Measurements from ENCODE around the gene ROR1.

ROR1 gene

GRCh38 chr1:63908016-63908415 is 134.2 kb downstream of the ROR1 start:
- ATAC-seq (ENCODE audit: insufficient read depth, low read depth): no peak
- H3K79me2 ChIP-seq (ENCODE audit: insufficient read depth, low read length): no peaks in the 10 kb centered on the region
- no peak overlapping the region for H3K27ac ChIP-seq (ENCODE audit: low read length)
- no peak overlapping the region for H3K4me2 ChIP-seq (ENCODE audit: insufficient read depth, low read length)
- TF ChIP-seq CTCF (IDR thresholded peaks at IDR 0.05; ENCODE audit: borderline replicate concordance, extremely low read depth, low read length, poor library complexity, severe bottlenecking) (no peak), EZH2 (IDR thresholded peaks at IDR 0.05; ENCODE audit: borderline replicate concordance, low read depth, low read length, severe bottlenecking) (no peak)
- no peaks in the 10 kb centered on the region for H3K4me1 ChIP-seq (ENCODE audit: insufficient read depth, low read length)
- H2AFZ ChIP-seq (ENCODE audit: low read depth, low read length): no peak overlapping the region
- no peaks in the 10 kb centered on the region for H3K9me3 ChIP-seq (ENCODE audit: insufficient read depth, low read length, severe bottlenecking)
- no peak overlapping the region for H3K4me3 ChIP-seq (ENCODE audit: low read depth in 1 of 2, low read length in 2 of 2)
- peaks cover 28% of the 10 kb centered on the region for H3K27me3 ChIP-seq (ENCODE audit: insufficient read depth, low read length, poor library complexity)
- H3K9ac ChIP-seq (ENCODE audit: low read depth, low read length): no peak overlapping the region
- no peaks in the 10 kb centered on the region for H4K20me1 ChIP-seq (ENCODE audit: insufficient read depth, low read length)
- H3K36me3 ChIP-seq (ENCODE audit: insufficient read depth, low read length): no peaks in the 10 kb centered on the region
- DNase-seq: no peak

GRCh38 chr1:63909526-63909925 is 135.7 kb downstream of the ROR1 start:
- Histone ChIP-seq H3K4me2 (ENCODE audit: insufficient read depth, low read length) (no peak overlapping the region), H3K27me3 (ENCODE audit: insufficient read depth, low read length, poor library complexity) (peaks cover 27% of the 10 kb centered on the region), H3K79me2 (ENCODE audit: insufficient read depth, low read length) (no peaks in the 10 kb centered on the region), H3K4me3 (ENCODE audit: low read depth in 1 of 2, low read length in 2 of 2) (no peak overlapping the region), H4K20me1 (ENCODE audit: insufficient read depth, low read length) (no peaks in the 10 kb centered on the region), H3K27ac (ENCODE audit: low read length) (no peak overlapping the region), H3K9ac (ENCODE audit: low read depth, low read length) (no peak overlapping the region), H3K4me1 (ENCODE audit: insufficient read depth, low read length) (no peaks in the 10 kb centered on the region), H3K36me3 (ENCODE audit: insufficient read depth, low read length) (no peaks in the 10 kb centered on the region), H3K9me3 (ENCODE audit: insufficient read depth, low read length, severe bottlenecking) (no peaks in the 10 kb centered on the region), H2AFZ (ENCODE audit: low read depth, low read length) (no peak overlapping the region)
- DNase-seq (no peak), ATAC-seq (ENCODE audit: insufficient read depth, low read depth) (no peak)
- no peak for TF ChIP-seq EZH2 (IDR thresholded peaks at IDR 0.05; ENCODE audit: borderline replicate concordance, low read depth, low read length, severe bottlenecking)

- TF ChIP-seq CTCF (IDR thresholded peaks at IDR 0.05; ENCODE audit: borderline replicate concordance, extremely low read depth, low read length, poor library complexity, severe bottlenecking) (no peak), EZH2 (IDR thresholded peaks at IDR 0.05; ENCODE audit: borderline replicate concordance, low read depth, low read length, severe bottlenecking) (no peak)
- Histone ChIP-seq H3K36me3 (ENCODE audit: insufficient read depth, low read length) (no peaks in the 10 kb centered on the region), H3K27ac (ENCODE audit: low read length) (no peak overlapping the region), H3K9me3 (ENCODE audit: insufficient read depth, low read length, severe bottlenecking) (no peaks in the 10 kb centered on the region), H3K27me3 (ENCODE audit: insufficient read depth, low read length, poor library complexity) (peaks cover 33% of the 10 kb centered on the region), H3K4me3 (ENCODE audit: low read depth in 1 of 2, low read length in 2 of 2) (no peak overlapping the region), H2AFZ (ENCODE audit: low read depth, low read length) (no peak overlapping the region), H4K20me1 (ENCODE audit: insufficient read depth, low read length) (no peaks in the 10 kb centered on the region), H3K79me2 (ENCODE audit: insufficient read depth, low read length) (no peaks in the 10 kb centered on the region), H3K4me2 (ENCODE audit: insufficient read depth, low read length) (no peak overlapping the region), H3K4me1 (ENCODE audit: insufficient read depth, low read length) (no peaks in the 10 kb centered on the region), H3K9ac (ENCODE audit: low read depth, low read length) (no peak overlapping the region)
- ATAC-seq (ENCODE audit: insufficient read depth, low read depth) (no peak), DNase-seq (no peak)
Measured at GRCh38 chr1:63911049-63911448, 137.2 kb downstream of the ROR1 start.

GRCh38 chr1:63912643-63913042 is 138.8 kb downstream of the ROR1 start:
- no peak for ATAC-seq (ENCODE audit: insufficient read depth, low read depth)
- no peak overlapping the region for H3K27ac ChIP-seq (ENCODE audit: low read length)
- no peak overlapping the region for H3K4me3 ChIP-seq (ENCODE audit: low read depth in 1 of 2, low read length in 2 of 2)

More at GRCh38 chr1:63912643-63913042, 138.8 kb downstream of the ROR1 start:
- Histone ChIP-seq H4K20me1 (ENCODE audit: insufficient read depth, low read length) (no peaks in the 10 kb centered on the region), H3K4me1 (ENCODE audit: insufficient read depth, low read length) (no peaks in the 10 kb centered on the region), H3K4me2 (ENCODE audit: insufficient read depth, low read length) (no peak overlapping the region), H3K9me3 (ENCODE audit: insufficient read depth, low read length, severe bottlenecking) (no peaks in the 10 kb centered on the region), H3K27me3 (ENCODE audit: insufficient read depth, low read length, poor library complexity) (peaks cover 29% of the 10 kb centered on the region), H3K9ac (ENCODE audit: low read depth, low read length) (no peak overlapping the region), H3K36me3 (ENCODE audit: insufficient read depth, low read length) (no peaks in the 10 kb centered on the region), H2AFZ (ENCODE audit: low read depth, low read length) (no peak overlapping the region), H3K79me2 (ENCODE audit: insufficient read depth, low read length) (no peaks in the 10 kb centered on the region)
- no peak for TF ChIP-seq EZH2 (IDR thresholded peaks at IDR 0.05; ENCODE audit: borderline replicate concordance, low read depth, low read length, severe bottlenecking)
- no peak for TF ChIP-seq CTCF (IDR thresholded peaks at IDR 0.05; ENCODE audit: borderline replicate concordance, extremely low read depth, low read length, poor library complexity, severe bottlenecking)
- no peak for DNase-seq
